HG03460 (cell line): ENCODE measurements around the gene ZNF12.
"Not testable (repeated sequence)": the region's sequence is repeated elsewhere in the genome, so short reads cannot be mapped to it uniquely, and the experiment has no call there.

Source experiments
- ATAC-seq: cut with Tn5 transposase; IDR thresholded peaks from one replicate; pipeline ENCODE4 v1.9.1; 2021; ENCODE audit not compliant: unreplicated experiment

ZNF12 gene

DNA sequence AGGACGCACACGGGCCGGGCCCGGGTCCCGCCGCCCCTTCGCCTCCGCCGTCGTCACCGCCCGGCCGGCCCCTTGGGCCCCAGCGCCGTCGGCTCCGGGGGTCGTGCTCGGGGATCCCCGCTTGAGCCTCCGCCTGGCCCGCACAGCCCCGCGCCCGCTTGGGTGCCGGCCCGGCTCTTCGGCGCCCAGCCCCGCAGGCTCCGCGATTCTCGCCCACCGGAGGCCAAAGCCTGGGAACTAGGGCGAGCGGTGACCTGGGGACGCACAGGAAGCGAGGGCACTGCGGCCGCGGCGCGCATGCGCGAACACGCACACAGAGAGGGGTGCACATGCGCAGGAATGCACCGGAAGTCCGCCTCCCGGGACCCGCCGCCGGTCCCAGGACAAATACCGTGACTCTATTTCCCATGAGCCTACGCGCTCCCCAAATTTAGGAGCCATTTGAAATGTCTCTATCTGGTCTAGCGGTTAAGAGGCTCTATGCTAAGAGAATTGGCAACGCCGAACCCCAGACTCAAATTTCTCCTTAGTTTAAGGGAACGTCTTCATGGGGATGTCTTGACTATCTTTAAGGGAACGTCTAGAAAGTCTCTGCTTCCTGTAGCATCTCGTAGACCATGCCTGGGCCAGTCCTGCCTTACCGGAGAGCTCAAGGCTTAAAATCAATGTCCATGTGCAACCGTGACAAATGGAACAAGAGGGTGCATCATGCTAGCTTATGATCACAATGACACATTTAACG, at the start of gene ZNF12:
TSS of gene ZNF12 (minus strand) at position 282 of the 742 bp plus-strand sequence. CDS start 1,774 bp downstream, outside the sequence.
- peak; percentile 87 for ATAC-seq

DNA sequence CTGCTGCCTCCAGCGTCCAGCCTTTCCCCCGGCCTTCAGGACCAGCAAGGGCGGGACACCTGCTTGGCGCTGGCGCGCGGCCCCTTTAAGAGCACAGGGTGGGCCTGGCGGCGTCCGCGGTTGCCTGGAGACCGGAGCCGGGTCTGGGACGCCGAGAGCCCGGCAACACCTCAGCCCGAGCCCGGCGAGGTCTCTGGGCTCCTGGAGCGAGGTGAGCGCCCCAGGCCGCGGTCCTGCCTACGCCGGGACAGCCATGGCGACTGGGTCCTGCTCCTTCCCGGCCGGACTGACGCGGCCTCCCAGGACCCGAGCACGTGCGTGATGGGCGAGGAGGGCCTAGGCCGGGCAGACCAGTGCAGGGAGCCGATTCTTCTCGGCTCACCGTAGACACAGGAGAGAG, 47.2 kb upstream of the ZNF12 start, which contains the start of gene RSPH10B2:
TSS of gene RSPH10B2 (plus strand) at position 140 of the 400 bp plus-strand sequence. CDS start 3,575 bp downstream, outside the sequence.
- not testable (repeated sequence) for ATAC-seq

DNA sequence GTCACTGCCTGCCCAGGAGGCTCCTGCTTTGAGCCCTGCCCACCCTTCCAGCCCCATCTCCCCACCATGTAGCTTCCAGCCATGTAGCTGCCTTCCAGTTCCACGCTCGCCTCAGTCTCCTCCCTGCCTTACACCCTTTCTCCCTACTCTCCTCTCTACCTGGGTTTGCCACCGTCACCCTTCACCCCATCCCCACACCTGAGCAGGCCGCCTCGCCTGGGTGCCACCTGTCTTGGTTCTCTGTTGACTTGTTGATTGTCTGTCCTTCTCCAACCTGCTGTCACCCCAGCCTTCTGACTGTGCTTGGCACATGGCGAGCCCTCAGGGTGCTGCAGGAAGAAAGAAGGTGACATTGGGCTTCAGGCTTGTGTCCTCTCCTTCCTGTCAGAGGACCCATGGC, 43.4 kb upstream of the ZNF12 start:
- not testable (repeated sequence) for ATAC-seq

DNA sequence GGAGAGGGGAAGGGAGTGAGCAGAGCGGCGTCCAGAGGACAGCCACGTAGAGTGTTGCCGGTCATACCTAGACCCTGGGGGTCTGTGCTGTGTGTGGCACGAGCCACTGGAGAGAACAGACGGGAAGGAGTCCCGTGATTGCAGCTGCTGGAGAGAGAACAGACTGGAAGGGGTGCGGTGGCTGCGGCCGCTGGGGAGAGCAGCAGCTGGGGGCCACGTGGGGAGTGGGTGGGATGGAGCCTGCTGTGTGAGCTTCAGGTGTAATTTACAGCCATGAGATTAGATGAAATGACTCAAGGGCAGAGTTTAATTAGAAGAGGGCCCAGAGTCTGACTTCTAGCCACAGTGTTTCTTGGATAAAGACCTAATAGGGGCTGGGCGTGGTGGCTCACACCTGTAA, 42.6 kb upstream of the ZNF12 start:
- ATAC-seq, result not testable (repeated sequence)

GRCh38 chr7:6744410-6745100, 37.8 kb upstream of the ZNF12 start:
- ATAC-seq, result not testable (repeated sequence)

DNA sequence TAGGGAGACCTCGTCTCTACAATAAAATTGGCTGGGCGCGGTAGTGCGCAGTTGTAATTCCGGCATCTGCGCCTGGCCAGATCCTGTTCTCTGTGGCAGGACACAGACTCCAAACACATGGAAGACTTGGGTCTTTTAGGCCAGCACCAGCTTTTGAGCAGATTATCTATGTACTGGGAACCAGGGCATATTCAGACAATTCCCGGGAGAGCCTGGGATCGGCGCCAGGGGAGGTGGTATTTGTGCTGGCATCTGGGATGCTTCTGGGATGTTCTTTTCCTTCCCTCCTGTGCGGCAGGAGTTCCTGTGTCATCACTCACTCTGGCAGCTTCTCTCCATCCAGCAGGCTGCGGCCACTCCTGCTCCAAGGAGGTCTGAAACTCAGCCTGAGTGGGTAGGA, 31.7 kb upstream of the ZNF12 start:
- ATAC-seq, result not testable (repeated sequence)

DNA sequence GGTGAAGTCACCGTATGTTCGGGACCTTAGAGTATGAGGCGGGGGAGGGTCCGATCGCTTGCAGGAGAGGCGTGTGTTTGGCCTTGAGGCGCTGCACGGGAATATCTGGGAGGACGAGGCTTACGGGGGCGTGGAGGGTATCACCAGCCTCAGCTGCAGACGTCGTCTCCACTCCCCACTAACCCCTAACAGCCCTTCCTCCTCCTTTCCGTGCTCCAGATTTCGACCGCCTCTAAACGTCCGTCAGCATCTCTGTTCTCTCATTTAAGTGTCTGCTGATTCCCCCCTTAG, 23.5 kb upstream of the ZNF12 start:
- no peak for ATAC-seq

DNA sequence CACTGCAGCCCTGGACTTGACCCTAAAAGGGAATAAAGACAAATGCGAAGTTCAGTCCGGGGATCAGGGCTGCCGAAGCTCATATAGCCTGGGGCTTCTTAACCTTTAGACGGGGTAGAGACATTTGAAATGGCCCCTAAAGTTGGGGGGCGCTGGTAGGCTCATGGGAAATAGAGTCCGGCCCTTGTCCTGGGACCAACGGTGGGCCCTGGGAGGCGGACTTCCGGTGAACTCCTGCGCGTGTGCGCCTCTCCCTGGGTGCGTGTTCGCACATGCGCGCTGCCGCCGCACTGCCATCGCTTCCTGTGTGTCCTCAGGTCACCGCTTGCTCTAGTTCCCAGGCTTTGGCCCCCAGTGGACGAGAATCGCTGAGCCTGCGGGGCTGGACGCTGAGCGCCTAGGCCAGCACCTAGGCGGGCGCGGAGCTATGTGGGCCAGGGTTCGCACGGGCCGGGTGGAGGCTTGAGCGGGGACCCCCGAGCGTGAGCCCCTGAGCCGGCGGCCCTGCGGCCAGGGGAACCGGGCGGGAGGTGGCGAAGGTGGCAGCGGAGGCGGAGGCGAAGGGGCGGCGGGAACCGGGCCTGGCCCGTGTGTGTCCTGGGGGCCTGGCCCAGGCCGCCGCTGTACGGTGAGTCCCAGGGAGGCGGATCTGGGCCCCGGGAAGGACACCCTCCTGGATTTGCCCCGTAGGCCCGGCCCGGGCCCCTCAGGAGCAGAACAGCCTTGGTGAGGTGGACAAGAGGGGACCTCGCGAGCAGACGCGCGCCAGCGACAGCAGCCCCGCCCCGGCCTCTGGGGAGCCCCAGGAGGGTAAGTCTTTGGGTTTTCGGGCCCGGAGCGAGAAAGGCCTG, 23.0 kb upstream of the ZNF12 start:
- peak; percentile 86 for ATAC-seq

DNA sequence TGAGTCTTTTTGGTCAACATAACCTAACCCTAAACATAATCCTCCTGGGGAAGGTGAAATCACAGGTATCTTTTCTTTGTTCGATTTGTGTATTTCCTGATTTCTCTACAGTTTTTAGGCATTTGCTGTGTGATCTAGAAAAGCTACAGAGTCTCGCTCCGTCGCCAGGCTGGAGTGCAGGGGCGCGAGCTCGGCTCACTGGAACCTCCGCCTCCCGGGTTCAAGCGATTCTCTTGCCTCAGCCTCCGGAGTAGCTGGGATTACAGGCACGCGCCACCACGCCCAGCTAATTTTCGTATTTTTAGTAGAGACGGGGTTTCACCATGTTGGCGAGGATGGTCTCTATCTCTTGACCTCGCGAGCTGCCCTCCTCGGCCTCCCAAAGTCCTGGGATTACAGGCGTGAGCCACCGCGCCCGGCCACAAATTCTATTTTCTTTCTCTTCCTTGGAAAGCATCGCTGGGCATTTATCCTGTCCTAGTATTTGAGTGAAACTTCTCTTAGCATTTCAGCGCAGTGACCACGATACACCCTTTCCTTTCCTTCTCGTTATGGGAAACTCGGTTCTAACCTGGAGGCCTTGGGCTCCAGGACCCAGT, 22.2 kb upstream of the ZNF12 start:
- not testable (repeated sequence) for ATAC-seq

GRCh38 chr7:6727663-6728062, 20.9 kb upstream of the ZNF12 start:
- ATAC-seq, result no peak

- ATAC-seq, result not testable (repeated sequence)
These were observed 19.6 kb upstream of the ZNF12 start for GRCh38 chr7:6726341-6726740.

GRCh38 chr7:6725003-6725402, 18.3 kb upstream of the ZNF12 start:
- peak; percentile 52 for ATAC-seq

DNA sequence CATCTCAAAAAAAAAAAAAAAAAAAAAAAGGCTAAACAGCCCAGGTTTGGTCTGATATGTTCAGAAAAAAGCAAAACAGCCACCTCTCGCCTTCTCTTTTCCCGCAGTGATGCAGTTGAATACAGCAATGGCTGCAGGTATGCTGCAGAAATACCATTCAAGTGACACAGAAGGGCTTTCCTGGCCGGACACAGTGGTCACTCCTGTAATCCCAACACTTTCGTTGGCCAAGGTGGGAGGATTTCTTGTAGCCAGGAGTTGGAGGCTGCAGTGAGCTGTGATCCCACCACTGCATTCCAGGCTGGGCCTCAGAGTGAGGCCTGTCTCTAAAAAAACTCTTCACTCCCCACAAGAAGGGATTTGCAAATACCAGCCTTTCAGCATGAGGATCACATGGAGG, 17.6 kb upstream of the ZNF12 start:
- ATAC-seq, result not testable (repeated sequence)

- no peak for ATAC-seq
These were observed 11.4 kb upstream of the ZNF12 start for GRCh38 chr7:6718124-6718523.

DNA sequence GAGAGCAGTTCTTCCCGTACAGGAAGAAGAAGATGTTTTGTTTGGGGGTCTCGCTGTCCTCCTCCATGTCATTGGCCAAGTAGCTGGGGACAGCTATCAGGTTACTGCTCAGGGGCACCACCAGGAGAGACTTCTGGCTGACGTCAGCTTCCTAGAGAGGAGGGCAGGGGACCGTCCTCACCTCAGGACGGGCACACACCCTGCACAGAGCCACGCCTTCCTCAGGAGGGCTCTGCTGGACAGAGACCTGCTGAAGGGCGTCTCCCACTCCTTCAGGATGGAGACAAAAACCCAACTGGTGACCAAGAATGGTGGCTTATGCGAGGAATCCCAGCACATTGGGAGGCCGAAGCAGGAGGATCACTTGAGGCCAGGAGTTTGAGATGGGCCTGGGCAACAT, 9.2 kb upstream of the ZNF12 start:
- ATAC-seq, result not testable (repeated sequence)

DNA sequence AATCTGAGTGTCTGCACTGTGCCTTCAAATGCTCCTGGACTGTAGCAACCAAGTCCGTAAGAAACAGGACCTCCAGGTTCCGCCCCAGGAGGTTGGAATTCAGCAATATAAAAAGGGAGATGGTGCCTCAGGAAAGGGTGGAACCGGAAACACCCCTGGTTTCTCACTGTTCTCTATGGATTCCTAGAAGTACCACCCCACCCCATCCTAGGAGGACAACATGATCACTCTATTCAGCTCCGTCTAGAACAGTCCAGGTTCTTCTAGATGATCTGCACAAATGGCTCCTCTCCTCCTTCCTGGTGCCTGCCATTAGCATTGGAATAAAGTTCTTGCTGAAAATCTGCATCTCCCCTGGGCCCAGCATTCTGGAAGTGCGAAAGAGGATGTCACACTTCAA, 7.6 kb upstream of the ZNF12 start:
- ATAC-seq, result no peak

DNA sequence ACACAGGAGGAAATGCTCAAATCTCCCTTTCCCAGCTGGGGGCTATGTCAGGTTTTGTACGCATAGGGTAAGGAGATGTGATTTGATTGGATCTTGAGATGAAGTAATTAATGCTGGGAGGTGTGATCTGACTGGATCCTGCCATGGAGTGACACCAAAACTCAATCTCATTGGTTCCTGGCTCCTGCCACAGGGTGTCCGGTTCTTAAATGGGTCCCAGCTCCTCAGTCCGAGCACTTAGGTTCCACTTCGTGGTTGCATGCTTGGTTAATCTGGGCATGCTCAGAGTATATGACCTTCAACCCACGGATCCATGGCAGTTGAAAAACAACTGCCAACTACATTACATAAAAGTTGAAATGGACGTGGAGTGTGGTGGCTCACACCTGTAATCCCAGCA, 3.1 kb upstream of the ZNF12 start:
- no peak for ATAC-seq

GRCh38 chr7:6708304-6708703, 1.6 kb upstream of the ZNF12 start:
- no peak for ATAC-seq

DNA sequence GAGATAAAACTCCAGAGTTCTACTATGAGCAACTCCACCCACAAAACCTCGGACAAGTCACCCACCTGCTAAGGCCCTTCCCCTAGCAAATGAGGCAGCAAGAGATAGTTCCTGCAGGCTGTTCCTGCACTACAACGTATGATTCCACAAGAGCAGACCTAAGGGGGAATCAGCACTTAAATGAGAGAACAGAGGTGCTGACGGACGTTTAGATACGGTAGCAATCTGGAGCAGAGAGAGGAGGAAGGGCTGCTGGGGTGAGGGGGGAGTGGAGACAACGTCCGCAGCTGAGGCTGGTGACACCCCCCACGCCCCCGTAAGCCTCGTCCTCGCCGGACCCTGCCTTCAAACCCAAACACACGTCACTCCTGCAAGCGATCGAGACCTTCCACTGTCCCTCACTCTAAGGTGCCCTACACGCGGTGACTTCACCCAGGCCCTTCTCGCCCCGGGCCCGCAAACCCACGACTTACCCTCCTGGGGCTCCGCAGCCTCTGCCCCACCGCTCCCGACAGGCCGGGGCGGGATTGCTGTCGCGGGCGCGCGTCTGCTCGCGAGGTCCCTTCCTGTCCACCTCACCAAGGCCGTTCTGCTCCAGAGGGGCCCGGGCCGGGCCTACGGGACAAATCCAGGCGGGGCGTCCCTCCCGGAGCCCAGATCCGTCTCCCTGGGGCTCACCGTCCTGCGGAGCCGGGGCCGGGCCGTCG, 635 bp downstream of the ZNF12 start:
- peak; percentile 32 for ATAC-seq

GRCh38 chr7:6701860-6702259, 4.9 kb downstream of the ZNF12 start:
- ATAC-seq, result no peak

DNA sequence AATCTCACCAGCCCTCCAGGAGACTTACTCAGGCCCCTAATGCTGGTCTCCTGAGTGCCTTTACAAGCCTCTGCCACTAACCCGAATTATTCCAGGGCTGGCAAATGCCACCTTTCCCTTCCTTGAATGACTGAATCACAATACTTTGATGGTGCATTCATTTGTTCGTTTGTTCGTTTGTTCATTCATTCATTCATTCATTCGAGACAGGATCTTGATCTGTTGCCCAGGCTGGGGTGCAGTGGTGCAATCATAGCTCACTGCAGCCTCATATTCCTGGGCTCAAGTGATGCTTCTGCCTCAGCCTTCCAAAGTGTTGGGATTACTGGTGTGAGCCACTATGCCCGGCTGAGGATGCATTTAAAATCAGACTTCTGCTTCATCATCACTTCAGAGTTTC, 6.0 kb downstream of the ZNF12 start:
- no peak for ATAC-seq
